22Rv1 (cell line): ENCODE results near the gene PLEK.

ENCODE experiments used
- H3K27ac ChIP-seq: fragments of 450-650 bp; 2 replicates; pipeline ENCODE4 v1.5.1; 2017
- ZFX ChIP-seq: fragments of 450-650 bp; IDR thresholded peaks from 2 replicates; pipeline ENCODE4 v1.6.1; 2017; ENCODE audit warnings: antibody characterized with exemption, borderline replicate concordance
- TF ChIP-seq, protein P1 (sequence below): fragments of 450-650 bp; IDR thresholded peaks from 2 replicates; pipeline ENCODE4 v1.5.1; 2017; ENCODE audit warnings: mild to moderate bottlenecking

Gene PLEK

DNA sequence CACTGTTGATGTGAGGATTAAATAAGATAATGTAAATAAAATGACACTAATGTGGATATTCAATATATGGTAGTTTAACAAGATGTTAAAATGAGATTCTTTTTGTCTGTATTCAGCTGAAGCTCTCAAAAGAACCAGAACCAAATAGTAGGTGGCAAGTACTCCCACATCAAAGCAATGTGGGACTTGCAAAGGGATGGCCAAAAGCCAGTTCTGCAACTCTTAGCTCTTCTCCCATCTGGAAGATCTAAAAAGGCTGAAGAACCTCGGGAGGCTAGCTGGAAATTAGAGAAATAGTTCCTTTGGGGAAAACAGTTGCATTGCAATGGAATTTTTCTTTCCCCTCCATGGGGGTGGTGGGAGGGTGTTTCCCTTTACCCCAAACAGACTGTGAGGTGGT lies 53.3 kb downstream of the PLEK start:
- TF ChIP-seq, protein P1, sequence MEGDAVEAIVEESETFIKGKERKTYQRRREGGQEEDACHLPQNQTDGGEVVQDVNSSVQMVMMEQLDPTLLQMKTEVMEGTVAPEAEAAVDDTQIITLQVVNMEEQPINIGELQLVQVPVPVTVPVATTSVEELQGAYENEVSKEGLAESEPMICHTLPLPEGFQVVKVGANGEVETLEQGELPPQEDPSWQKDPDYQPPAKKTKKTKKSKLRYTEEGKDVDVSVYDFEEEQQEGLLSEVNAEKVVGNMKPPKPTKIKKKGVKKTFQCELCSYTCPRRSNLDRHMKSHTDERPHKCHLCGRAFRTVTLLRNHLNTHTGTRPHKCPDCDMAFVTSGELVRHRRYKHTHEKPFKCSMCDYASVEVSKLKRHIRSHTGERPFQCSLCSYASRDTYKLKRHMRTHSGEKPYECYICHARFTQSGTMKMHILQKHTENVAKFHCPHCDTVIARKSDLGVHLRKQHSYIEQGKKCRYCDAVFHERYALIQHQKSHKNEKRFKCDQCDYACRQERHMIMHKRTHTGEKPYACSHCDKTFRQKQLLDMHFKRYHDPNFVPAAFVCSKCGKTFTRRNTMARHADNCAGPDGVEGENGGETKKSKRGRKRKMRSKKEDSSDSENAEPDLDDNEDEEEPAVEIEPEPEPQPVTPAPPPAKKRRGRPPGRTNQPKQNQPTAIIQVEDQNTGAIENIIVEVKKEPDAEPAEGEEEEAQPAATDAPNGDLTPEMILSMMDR = no peak
- no peak for TF ChIP-seq ZFX
- H3K27ac ChIP-seq = no peak overlapping the region

GRCh38 chr2:68418855-68419254 lies 53.8 kb downstream of the PLEK start:
- no peak overlapping the region for H3K27ac ChIP-seq
- TF ChIP-seq, protein P1 = no peak
- no peak for TF ChIP-seq ZFX

DNA sequence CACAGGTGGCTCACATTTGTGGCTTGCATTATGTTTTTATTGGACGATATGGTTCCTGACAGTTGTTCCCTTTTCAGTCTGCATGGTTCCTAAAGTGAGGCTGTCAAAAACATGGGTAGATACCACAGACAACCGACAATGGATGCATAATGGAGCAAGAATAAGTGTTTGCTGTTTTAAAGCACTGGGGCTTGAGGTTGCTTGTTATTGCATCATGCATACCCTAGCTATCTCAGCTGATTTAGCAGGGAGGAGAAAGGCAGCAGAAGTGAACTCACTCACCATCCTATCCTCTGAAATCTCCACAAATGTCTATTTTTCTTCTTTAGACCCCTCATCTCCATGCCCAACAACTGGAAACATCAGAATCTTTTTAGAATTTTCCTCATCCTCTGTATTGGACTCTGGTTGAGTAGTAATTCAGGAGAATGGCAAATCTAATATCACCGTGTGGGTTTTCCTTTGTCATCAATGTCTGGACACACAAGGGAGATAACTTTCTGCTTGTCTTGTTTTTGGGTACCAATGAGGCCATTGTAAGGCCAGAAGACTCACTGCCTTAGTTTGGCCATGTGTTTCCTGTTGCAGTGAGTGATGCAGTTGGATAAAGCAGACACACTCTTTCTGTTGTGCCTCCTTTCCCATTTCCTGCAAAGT lies 55.3 kb downstream of the PLEK start:
- no peak overlapping the region for H3K27ac ChIP-seq
- TF ChIP-seq ZFX = no peak
- TF ChIP-seq, protein P1 = no peak

DNA sequence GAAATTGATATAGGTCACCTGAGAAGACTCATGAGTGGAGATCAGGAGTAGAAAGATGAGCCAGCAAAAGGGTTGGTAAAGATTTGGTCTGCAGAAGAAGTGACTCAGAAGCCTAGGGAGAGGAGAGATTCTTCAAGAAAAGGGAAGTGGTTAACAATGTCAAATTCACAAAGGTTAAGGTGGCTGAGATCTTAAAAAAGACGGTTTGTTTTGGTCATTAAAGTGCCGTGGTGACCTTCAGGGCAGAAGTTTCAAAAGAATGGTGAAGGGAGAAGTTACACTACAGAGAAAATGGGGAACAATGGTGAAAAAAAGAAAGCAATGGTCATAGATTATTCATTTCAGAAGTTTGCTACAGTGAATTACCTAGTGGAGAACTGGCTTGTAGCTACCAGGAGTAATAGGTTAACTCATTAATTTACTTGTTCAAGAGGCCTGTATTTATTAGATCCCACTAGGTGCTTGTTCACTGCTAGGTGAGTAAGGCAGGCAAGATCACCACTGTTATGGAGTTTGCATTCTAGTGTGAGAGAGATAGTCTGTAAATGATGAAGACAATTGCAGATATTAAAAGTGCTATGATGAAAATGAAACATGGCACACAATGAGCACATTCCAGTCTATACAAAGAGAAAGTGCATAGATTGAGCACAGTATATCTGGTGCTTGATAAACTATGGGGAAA lies 59.0 kb downstream of the PLEK start:
- TF ChIP-seq, protein P1 = no peak
- TF ChIP-seq ZFX = no peak
- no peak overlapping the region for H3K27ac ChIP-seq

DNA sequence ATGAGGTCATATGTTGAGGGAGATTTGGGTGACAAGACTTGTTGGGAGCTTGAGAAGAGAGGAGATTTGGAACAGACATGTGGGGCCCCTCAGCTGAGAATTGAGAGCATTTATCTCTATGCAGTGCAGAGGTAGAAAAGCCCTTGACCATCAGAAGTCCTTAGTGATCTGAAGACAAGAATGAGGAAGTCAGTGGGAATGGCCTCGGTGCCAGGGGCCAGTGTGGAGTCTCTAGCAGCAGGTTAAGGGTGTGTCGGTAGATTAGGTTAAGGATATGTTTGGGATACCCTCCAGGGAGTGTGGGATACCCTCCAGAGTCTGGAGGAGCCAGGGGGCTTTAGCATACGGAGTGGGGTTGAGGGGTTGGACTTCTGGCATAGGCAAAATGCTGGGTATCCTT lies 60.4 kb downstream of the PLEK start:
- TF ChIP-seq, protein P1 = no peak
- TF ChIP-seq ZFX = no peak
- no peak overlapping the region for H3K27ac ChIP-seq

DNA sequence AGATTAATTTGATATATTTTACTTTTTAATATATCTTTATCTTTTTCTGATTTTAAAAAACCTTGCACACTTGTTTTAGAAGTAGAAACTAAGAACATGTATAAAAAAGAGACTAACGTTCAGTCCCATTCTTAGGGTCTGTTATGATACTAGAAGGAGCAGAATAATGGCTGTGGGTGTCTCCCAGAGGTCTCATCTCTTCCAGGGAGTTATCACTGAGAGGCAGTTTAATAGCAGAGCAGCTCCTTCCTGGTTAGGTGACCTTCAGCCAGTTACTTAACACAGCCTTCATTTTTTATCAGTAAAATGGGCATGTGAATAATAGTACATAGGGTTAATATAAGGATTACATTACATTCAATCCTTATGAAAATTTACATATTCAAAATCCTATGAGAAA lies 61.4 kb downstream of the PLEK start:
- no peak overlapping the region for H3K27ac ChIP-seq
- TF ChIP-seq, protein P1 = no peak
- TF ChIP-seq ZFX = no peak

- TF ChIP-seq, protein P1 = no peak
- no peak overlapping the region for H3K27ac ChIP-seq
Observed at GRCh38 chr2:68426848-68427579, 61.9 kb downstream of the PLEK start.
